GM19468 (cell line): ENCODE measurements around the gene SYT7.

ENCODE experiments used
- ATAC-seq: cut with Tn5 transposase; IDR thresholded peaks from one replicate; pipeline ENCODE4 v1.9.1; 2021; ENCODE audit warnings: mild to moderate bottlenecking, moderate library complexity, moderate number of reproducible peaks; ENCODE audit not compliant: unreplicated experiment; ENCODE audit errors: extremely low read depth

The SYT7 gene

DNA sequence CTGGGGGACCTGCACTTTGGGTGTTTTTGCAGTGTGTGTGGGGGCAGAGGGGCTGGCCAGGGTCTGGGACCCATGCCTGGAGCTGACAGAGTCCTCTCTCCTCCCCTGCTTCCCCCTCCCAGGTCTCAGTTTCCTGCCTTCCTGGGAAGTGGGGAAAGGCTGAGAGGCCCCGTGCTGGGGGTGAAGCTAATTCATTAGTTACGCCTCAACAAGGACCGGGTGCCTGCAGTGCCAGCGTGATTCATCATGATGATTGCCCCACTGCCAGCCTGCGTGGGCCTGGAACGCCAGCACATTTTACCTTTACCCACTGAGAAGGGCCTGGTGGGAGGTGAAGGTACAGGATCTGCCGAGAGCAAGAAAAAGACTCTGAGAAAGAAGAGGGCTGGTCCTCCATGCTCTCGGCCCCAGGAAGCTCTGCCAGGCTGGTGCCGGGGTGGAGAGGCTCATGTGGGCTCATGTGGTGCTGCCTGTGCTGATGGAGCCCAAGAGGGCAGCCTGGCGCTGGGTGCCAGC is 75.2 kb downstream of the SYT7 start:
- no peak for ATAC-seq

GRCh38 chr11:61505106-61505505 is 75.8 kb downstream of the SYT7 start:
- no peak for ATAC-seq

DNA sequence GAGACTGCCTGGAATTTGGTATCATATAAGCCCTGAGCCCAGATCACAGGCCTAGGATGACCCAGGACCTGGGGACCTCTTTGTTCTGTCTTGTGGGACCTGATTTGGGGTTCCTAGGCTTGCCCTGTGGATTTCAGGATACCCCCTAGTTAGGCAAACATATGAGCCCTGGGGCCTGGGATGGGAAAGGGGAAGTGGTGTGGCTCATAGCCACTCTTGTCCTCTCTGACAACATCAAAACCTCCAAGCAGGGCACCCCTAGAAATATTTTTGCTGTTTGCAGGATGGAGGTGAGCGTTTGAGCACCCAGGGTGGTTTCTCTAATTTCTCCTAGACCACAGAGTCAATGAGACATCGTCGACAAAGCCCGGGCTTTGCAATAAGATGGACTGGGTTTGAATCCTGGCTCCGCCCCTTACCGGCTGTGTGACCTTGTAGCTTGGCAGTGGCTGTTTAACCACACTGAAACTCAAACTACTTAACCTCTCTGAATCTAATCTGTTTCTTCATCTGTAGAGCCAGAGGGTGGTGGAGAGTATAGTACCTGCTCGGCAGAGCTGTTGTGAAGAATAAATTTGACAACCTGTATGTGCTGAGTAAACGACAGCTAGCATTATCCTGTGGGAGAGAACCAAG is 77.6 kb downstream of the SYT7 start:
- no peak for ATAC-seq

GRCh38 chr11:61502522-61502921 is 78.4 kb downstream of the SYT7 start:
- ATAC-seq = no peak

- ATAC-seq = no peak
These were observed 80.9 kb downstream of the SYT7 start for GRCh38 chr11:61499816-61500491.

GRCh38 chr11:61498767-61499341 is 82.0 kb downstream of the SYT7 start:
- ATAC-seq = no peak

DNA sequence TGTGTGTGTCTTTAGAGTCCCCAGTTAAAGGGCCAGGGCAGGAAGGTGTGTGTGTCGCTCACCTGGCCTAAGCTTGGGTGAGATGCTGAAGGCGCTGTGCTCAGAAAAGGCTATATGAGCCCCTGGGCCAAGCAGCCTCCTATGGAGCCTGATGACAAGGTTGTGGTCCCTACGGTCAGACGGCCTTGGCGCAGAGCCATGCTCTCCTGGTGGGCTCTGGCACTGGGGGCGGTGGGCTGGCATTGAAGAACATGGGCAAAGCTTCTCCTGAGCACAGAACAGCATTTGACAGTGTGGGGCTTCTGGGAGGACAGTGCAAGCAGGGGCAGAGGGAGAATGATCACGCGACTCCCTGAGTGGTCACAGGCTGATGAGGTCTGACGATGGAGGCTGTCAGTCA is 83.0 kb downstream of the SYT7 start:
- ATAC-seq = no peak

GRCh38 chr11:61497473-61497872 is 83.4 kb downstream of the SYT7 start:
- ATAC-seq = no peak

DNA sequence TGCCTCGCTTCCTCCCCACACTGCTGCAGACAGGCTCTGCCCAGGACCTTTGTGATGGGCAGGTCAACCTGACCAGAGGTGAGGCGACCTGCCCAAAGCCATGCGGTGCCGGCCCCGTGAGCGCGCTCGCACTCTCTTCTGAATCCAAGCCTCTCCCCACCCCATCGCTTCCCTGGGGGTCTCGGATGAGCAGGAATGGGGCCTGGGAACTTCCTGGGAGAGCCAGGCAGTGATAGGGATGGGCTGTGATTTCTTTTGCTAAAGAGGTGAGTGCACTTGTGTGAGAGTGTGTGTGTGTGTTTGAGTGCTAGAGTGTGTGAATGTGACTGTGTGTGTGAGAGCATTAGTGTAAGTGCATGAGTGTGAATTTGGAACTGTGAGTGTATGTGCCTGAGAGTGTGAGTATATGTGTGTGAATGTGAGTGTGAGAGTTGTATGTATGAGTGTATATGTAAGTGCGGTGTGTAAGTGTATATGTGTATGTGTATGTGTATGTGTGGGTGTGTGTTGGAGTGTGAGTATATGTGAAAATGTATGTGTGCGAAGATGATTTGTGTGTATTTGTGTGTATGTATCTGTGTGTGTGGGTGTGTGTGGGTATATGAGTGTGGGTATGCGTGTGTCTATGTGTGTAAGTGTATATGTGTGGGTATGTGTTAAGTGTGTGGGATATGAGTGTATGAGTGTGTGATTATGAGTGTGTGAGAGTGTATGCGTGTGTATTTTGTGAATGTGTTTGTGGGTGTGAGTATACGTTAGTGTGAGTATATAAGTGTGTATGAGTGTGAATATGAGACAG is 84.1 kb downstream of the SYT7 start:
- ATAC-seq = no peak

DNA sequence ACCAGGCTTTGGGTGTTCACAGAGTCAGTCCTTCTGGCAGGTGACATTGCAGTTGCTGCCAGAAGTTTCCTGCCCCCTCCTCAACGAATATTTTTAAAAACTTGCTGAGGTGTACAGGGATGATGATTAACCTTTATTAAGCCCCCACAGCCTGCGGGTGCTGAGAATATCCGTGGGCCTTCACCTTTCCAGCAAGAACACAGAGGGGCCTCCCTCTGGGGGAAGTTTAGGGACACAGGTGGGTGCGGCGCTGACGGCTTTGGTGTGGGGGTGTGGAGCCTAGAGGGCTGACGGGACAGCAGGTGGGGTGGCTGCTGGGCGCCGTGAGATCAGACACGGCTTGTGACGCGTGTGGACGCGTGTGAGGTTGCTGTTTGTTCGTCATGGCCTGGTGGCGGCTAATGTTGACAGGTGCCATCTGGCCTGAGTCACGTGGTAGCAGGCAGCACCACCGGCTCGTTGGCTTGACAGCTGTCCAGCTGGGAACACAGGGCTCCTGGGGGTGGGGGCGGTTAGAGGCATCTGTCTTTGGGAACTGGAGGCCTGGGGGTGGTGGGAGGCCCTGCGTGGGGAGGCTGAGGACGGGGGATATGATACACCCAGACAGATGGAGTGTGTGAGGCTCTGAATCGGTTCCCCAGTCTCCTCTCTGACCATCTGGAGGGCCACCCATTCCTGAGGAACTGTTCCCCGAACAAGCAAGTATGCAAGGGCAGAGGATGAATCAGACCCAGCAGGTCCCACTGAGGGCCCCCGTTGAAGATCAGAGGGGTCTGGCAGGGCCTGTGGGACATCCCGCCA is 84.9 kb downstream of the SYT7 start:
- no peak for ATAC-seq

DNA sequence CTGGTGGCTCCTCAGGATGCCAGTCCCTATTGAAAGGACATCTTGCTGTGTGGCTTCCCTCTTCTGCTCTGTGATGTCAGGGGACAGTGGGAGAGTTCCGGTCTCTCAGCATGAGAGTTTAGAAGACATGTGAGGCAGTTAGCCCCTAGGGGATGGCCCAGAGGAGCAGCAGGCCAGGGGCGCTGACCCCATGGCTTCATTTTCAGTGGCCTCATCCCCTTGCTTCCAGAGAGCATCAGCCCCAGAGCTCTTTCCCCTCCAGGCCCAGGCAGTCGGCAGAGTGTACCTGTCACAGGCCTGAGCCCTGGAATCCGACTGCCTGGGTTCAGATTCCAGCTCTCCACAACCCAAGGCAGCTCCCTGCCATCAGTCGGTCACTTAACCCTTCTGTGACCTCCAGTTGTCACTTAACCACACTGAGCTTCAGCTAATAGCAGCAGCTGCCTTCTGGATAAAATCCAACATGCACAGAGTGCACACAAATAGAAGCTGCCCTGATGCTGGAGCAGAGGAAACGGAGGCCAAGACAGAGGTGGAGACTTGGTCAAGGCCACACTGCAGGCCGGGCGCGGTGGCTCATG is 86.4 kb downstream of the SYT7 start:
- no peak for ATAC-seq

DNA sequence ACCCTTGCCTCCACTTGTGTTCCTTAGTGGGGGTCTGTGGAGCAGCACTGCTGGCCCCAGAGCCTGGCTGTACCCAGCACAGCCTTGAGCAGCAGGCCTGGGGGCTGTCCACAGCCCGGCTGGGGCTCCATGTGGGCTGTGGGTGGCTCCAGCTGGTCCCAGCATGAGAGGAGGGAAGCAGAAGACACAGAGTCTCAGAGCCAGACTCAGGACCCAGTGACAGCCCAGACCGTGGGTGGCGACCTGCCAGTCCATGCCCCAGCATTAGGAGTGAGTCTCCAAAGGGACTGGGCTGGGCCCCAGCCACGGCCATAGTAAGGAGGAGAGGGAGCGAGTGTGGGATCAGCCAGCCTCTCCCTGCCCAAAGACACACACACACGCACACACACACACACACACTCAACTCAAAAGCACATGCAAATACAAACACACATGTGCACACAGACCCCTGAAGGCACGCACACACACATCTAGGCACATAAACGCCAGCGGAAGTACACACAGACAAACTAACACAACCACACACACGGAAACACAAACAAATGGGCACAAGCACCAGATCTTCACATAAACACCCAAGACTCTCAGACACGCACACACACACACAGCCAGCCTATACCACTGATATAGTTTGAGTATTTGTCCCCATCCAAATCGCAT is 89.0 kb downstream of the SYT7 start:
- ATAC-seq = no peak

- ATAC-seq = no peak
These were observed 90.8 kb downstream of the SYT7 start for GRCh38 chr11:61489833-61490721.

GRCh38 chr11:61488651-61489291 is 92.1 kb downstream of the SYT7 start:
- no peak for ATAC-seq

GRCh38 chr11:61487342-61488025 is 93.4 kb downstream of the SYT7 start:
- ATAC-seq = no peak

DNA sequence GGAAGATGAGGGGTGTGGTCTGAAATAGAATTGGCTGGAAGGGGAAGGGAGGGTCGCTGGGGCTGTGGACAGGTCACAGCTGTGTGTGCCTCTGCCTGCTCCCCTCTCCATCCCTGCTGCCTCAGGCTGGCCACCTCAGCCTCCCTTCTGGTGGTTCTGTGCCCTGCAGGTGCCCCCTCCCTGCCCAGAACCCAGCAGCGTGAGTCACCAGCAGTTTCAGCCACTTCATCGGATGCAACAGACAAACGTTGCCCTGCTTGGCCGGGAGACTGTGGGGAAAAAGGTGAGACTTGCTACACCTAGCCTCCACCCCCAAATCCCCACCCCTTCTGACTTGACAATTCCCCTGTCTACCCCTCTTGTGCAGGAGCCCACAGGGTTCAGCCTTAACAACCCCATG is 94.1 kb downstream of the SYT7 start:
- ATAC-seq = no peak

DNA sequence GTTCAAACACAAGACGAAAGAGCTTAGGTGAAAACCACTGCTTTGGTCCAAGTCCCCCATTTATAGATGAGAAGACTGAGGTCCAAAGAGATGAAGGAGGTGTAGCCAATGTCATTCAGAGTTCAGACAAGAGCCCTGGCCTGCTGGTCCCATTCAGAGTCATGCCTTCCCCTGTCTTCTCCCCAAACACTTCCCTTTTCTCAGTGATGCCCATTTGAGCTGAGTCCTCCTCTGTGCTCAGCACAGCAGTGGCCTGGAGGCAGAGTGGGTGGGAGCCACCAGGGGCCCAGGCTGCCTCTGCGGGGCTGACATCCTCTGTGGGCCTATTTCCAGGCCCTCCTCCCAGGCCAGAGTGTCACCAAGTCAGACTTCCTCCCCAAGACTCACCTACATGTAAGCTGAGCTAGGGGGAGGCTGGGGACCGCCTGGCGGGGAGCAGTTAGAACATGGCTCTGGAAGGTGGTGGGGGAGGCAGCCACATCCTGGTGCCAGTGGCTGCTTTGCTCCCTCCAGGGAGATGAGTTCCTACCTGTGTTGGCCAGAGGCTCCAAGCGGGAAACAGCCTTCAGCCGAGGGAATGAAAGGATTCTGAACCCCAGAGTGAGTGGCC is 94.8 kb downstream of the SYT7 start:
- ATAC-seq = no peak
